ENCODE results near the gene TTC9C.
A peak's percentile ranks its signal among the peaks of the same experiment; 100 is the strongest.
"Not testable (repeated sequence)": the region's sequence is repeated elsewhere in the genome, so short reads cannot be mapped to it uniquely, and the experiment has no call there.

Gene TTC9C

GRCh38 chr11:62709247-62710000 is 18.9 kb upstream of the TTC9C start:
- DNase-seq (ENCODE audit: low spot score): peak; percentile 93

GRCh38 chr11:62710001-62710345 is 18.3 kb upstream of the TTC9C start:
- DNase-seq (ENCODE audit: low spot score): peak; percentile 46

- no peak for DNase-seq (ENCODE audit: low spot score)
Measured at GRCh38 chr11:62712276-62712812, 15.9 kb upstream of the TTC9C start.

- no peak for DNase-seq (ENCODE audit: low spot score)
Measured at GRCh38 chr11:62712861-62713260, 15.4 kb upstream of the TTC9C start.

GRCh38 chr11:62713343-62713742 is 14.9 kb upstream of the TTC9C start:
- DNase-seq (ENCODE audit: low spot score): no peak

- no peak for DNase-seq (ENCODE audit: low spot score)
Measured at GRCh38 chr11:62715150-62716130, 12.8 kb upstream of the TTC9C start.

GRCh38 chr11:62716206-62716605 is 12.1 kb upstream of the TTC9C start:
- no peak for DNase-seq (ENCODE audit: low spot score)

GRCh38 chr11:62716816-62717215 is 11.5 kb upstream of the TTC9C start:
- no peak for DNase-seq (ENCODE audit: low spot score)

- DNase-seq (ENCODE audit: low spot score): no peak
Measured at GRCh38 chr11:62719302-62719978, 8.8 kb upstream of the TTC9C start.

- DNase-seq (ENCODE audit: low spot score): no peak
Measured at GRCh38 chr11:62721994-62722393, 6.3 kb upstream of the TTC9C start.

GRCh38 chr11:62724171-62724570 is 4.1 kb upstream of the TTC9C start:
- DNase-seq (ENCODE audit: low spot score): no peak

- DNase-seq (ENCODE audit: low spot score): no peak
Measured at GRCh38 chr11:62725646-62726045, 2.6 kb upstream of the TTC9C start.

GRCh38 chr11:62726156-62726914 is 2.0 kb upstream of the TTC9C start:
- no peak for DNase-seq (ENCODE audit: low spot score)

- DNase-seq (ENCODE audit: low spot score): no peak
Measured at GRCh38 chr11:62726915-62727164, 1.4 kb upstream of the TTC9C start.

- peak; percentile 98 for DNase-seq (ENCODE audit: low spot score)
Measured at GRCh38 chr11:62727165-62727871, 968 bp upstream of the TTC9C start, which contains the start of gene HNRNPUL2. Gene HNRNPUL2, minus strand, starts transcription at chr11:62727457. Its CDS starts 301 bp downstream, at chr11:62727156.

- peak; percentile 90 for DNase-seq (ENCODE audit: low spot score)
Measured at GRCh38 chr11:62727872-62728170, 465 bp upstream of the TTC9C start.

GRCh38 chr11:62730076-62730475 is 1.8 kb downstream of the TTC9C start:
- not testable (repeated sequence) for DNase-seq (ENCODE audit: low spot score)

GRCh38 chr11:62732830-62733229 is 4.5 kb downstream of the TTC9C start:
- no peak for DNase-seq (ENCODE audit: low spot score)

GRCh38 chr11:62737196-62737595 is 8.9 kb downstream of the TTC9C start:
- DNase-seq (ENCODE audit: low spot score): no peak

GRCh38 chr11:62747475-62748160 is 19.3 kb downstream of the TTC9C start:
- no peak for DNase-seq (ENCODE audit: low spot score)

- DNase-seq (ENCODE audit: low spot score): not testable (repeated sequence)
Measured at GRCh38 chr11:62749931-62750330, 21.6 kb downstream of the TTC9C start.
